Left ventricle myocardium inferior (tissue), 1 donor: ENCODE results near the gene KMT2B. TPM values are rescaled to one million over a fixed set of nuclear protein-coding genes. Genes with fewer than 3 reads are reported as not detected.

Experiments
- DNase-seq: peaks from one replicate; pipeline ENCODE4 v3.0.0-alpha.2; 2020
- H3K27ac ChIP-seq: fragments of 200-600 bp; replicated peaks from 2 replicates; pipeline ENCODE4 v1.8.0; 2021
- H3K27me3 ChIP-seq: fragments of 200-600 bp; 2 replicates; pipeline ENCODE4 v1.8.0; 2021; ENCODE audit warnings: low read depth
- H3K36me3 ChIP-seq: fragments of 200-600 bp; 2 replicates; pipeline ENCODE4 v1.8.0; 2021
- H3K4me1 ChIP-seq: fragments of 200-600 bp; 2 replicates; pipeline ENCODE4 v1.8.0; 2021
- H3K4me3 ChIP-seq: fragments of 200-600 bp; 2 replicates; pipeline ENCODE4 v1.8.0; 2021; ENCODE audit warnings: mild to moderate bottlenecking, moderate library complexity
- H3K9me3 ChIP-seq: fragments of 200-600 bp; replicated peaks from 2 replicates; pipeline ENCODE4 v1.8.0; 2021
- intact Hi-C: fragments of 100-400 bp; cut with micrococcal nuclease; formaldehyde crosslinking; loops from one replicate; pipeline ENCODE4 v1.11.0; 2022
- total RNA-seq: library from RNA; stranded (reverse); fragmentation: NEBNext Ultra II Directional; extraction: Animal tissue kit (Norgen Biotek cat#: 25700); gene quantifications from one replicate; pipeline ENCODE4 v1.2.1, GENCODE V29; 2021
- TF ChIP-seq, protein P1 (sequence below): fragments of 200-600 bp; IDR thresholded peaks from 2 replicates; pipeline ENCODE4 v1.8.0; 2021; ENCODE audit warnings: antibody characterized with exemption, mild to moderate bottlenecking, borderline replicate concordance
- donor health status: DM: no; HTN: yes; CAD: no; lungs with severe emphysema.

KMT2B gene
- total RNA-seq, 1 donor from 2014 or later: 12.8 TPM

DNA sequence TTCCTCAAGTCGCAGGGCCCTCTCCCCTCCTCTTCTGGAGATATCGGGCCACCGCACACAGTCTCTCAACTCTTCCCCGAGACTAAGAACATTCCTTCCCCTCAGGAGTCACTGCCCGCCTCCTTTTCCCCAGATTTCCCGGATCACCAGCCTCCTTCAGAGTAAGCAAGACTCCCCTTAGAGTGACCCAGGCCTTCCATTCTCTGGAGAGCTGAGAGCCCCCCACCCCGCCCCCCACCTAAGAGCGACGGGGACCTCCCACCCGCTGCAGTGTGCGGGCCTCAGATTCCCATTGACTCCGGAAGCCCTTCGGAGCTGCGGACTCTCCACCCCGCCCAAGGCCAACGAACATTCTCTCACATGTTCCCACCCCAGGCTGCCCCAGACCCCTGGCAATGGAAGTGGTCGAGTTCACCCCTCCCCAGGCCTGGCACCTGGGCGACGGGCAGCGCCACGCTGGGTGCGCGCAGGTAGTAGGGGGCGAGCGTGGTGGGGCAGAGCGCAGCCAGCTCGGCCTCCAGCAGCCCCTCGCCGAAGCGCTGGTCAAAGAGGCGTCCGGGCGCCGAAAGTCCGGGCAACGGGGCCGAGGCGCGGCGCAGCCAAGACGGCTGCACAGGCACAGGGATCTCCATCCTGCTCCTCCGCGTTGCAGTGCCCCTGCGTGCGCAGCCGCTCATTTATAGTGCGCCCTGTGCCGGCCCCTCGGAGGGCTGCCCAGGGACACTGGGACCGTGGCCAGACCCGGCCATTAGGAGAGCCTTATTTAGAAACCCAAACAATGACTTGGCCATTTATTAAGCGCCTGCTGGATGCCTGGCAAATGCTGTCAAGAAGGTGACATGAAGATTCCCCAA, 38.8 kb downstream of the KMT2B start, which contains the start of gene HSPB6:
Gene HSPB6 (minus strand): TSS at position 653 of the 854 bp plus-strand sequence. CDS start 21 bp downstream, at position 632.
- Histone ChIP-seq H3K36me3 (peaks cover 20% of the 10 kb centered on the region), H3K27ac (peak within 1 kb of the TSS; percentile 99), H3K4me1 (peaks cover 62% of the 10 kb centered on the region), H3K4me3 (peak within 1 kb of the TSS; percentile 100), H3K9me3 (no peaks in the 10 kb centered on the region), H3K27me3 (no peaks in the 10 kb centered on the region)
- TF ChIP-seq, protein P1, sequence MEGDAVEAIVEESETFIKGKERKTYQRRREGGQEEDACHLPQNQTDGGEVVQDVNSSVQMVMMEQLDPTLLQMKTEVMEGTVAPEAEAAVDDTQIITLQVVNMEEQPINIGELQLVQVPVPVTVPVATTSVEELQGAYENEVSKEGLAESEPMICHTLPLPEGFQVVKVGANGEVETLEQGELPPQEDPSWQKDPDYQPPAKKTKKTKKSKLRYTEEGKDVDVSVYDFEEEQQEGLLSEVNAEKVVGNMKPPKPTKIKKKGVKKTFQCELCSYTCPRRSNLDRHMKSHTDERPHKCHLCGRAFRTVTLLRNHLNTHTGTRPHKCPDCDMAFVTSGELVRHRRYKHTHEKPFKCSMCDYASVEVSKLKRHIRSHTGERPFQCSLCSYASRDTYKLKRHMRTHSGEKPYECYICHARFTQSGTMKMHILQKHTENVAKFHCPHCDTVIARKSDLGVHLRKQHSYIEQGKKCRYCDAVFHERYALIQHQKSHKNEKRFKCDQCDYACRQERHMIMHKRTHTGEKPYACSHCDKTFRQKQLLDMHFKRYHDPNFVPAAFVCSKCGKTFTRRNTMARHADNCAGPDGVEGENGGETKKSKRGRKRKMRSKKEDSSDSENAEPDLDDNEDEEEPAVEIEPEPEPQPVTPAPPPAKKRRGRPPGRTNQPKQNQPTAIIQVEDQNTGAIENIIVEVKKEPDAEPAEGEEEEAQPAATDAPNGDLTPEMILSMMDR: no peak
- DNase-seq: peak; percentile 80
- intact Hi-C loops: no loop called here

DNA sequence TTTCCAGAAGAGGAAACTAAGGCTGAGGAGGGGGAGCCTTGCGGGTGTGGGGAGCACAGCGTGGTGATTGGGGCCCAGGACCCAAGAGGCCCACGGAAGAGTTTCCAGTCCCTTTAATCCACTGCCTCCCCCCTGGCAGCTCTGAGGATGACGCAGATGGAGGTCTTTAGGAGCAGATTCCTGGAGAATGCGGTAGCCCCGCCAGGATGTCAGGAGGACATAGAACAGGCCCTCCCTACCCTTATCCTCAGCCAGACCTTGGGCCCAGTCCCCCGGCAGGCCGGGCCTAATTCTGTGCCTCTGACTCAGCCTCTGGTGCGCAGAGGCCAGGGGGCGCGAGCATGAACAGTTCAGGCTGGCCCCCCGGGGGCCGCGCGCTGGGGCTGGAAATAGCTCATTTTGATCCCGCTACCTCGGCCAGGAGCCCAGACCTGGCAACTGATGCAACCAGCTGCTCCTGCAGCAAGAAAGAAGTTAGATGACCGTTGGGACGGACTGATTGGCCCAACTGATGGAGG, 39.5 kb downstream of the KMT2B start:
- intact Hi-C loops: no loop called here
- peak overlapping the region; percentile 99 for H3K27ac ChIP-seq

DNA sequence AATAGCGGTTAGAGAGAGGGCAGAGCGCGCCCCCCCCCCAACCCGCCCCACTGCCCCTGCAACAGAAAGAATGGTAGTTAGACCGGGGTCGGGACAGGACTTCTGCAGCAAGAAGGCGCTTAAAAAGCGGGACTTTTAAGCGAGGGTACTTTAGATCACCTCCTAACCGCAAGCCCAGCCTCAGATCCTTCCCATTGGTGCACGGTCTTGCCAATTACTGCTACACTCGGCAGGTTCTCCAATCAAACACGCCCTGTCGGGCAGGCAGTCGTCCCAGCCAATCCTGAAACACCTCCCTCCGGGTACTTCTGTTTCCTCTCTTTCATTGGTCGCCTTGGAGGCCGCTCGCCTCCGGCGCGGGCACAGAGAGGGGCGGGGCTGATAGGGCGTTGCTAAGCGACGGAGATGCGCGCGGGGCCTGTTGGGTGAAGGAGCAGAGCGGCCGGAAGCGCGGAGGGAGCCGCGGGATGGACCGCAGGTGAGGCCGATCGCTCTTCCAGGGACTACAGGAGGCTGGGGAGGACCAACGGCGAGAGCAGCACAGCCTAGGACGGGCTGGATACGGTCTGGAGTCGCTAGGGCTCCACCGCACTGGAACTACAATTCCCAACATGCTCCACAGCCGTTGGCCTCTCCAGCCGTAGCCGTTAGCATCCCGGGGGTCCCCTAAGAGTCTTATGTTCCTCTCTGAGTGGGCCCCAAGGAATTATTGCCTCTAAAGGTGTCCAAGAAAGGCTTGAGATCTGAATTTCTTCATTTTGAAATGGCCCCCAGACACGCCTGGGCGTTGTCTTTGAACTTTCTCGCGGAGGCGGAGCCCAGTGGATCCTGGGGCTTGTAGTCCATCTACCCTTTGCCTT, 40.2 kb downstream of the KMT2B start, which contains the start of gene PROSER3:
Gene PROSER3 (plus strand): TSS at position 428 of the 860 bp plus-strand sequence. CDS start 40 bp downstream, at position 468.
- peak; percentile 97 for DNase-seq
- H3K4me1 ChIP-seq: peaks cover 56% of the 10 kb centered on the region
- intact Hi-C loops: no loop called here

More for the DNA sequence above, 39.5 kb downstream of the KMT2B start:
- H3K9me3 ChIP-seq: no peaks in the 10 kb centered on the region
- H3K4me3 ChIP-seq: peak overlapping the region; percentile 100
- TF ChIP-seq, protein P1: no peak
- H3K27me3 ChIP-seq: no peaks in the 10 kb centered on the region
- peaks cover 24% of the 10 kb centered on the region for H3K36me3 ChIP-seq
- peaks cover 56% of the 10 kb centered on the region for H3K4me1 ChIP-seq
- peak; percentile 87 for DNase-seq

DNA sequence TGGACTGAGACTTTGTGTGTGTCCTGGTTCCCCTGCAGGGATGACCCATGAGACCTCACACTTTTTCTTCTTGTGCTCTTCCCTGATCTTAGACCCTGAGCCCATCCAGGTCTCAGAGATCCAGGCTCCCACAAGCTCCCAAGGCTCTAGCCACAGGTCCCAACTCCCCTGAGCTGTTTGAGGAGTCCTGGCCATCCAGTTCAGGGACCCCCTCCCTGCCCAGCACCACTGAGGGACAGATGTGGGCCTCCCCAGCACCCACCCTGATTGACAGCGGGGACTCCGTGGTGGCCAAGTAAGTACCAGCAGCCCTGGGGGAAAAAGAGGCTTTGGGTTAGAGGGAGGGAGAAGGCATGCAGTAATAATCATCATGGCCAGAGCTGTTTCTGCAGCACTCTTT, 41.9 kb downstream of the KMT2B start:
- peaks cover 31% of the 10 kb centered on the region for H3K36me3 ChIP-seq
- peaks cover 54% of the 10 kb centered on the region for H3K4me1 ChIP-seq
- intact Hi-C loops: no loop called here
- H3K9me3 ChIP-seq: no peaks in the 10 kb centered on the region
- no peak overlapping the region for H3K27ac ChIP-seq
- no peak for DNase-seq
- H3K27me3 ChIP-seq: no peaks in the 10 kb centered on the region
- TF ChIP-seq, protein P1: no peak
- no peak overlapping the region for H3K4me3 ChIP-seq

More for the DNA sequence above, 40.2 kb downstream of the KMT2B start, which contains the start of gene PROSER3:
- Histone ChIP-seq H3K9me3 (no peaks in the 10 kb centered on the region), H3K27me3 (no peaks in the 10 kb centered on the region), H3K36me3 (peaks cover 24% of the 10 kb centered on the region), H3K4me3 (peak within 1 kb of the TSS; percentile 100), H3K27ac (peak within 1 kb of the TSS; percentile 99)
- TF ChIP-seq, protein P1: no peak
